Measurements from ENCODE around the gene LDLRAD4.

The LDLRAD4 gene

GRCh38 chr18:13376298-13376840 lies 157.8 kb downstream of the LDLRAD4 start:
- no peak for DNase-seq

- DNase-seq: no peak
These were observed 158.3 kb downstream of the LDLRAD4 start for GRCh38 chr18:13376841-13377351.

- DNase-seq: no peak
These were observed 158.9 kb downstream of the LDLRAD4 start for GRCh38 chr18:13377496-13377895.

GRCh38 chr18:13378150-13378549 lies 159.6 kb downstream of the LDLRAD4 start:
- no peak for DNase-seq

GRCh38 chr18:13379062-13379865 lies 160.7 kb downstream of the LDLRAD4 start:
- no peak for DNase-seq

- DNase-seq: no peak
These were observed 161.6 kb downstream of the LDLRAD4 start for GRCh38 chr18:13379930-13380690.

- no peak for DNase-seq
These were observed 162.1 kb downstream of the LDLRAD4 start for GRCh38 chr18:13380691-13381070.

GRCh38 chr18:13381331-13381730 lies 162.8 kb downstream of the LDLRAD4 start:
- DNase-seq: no peak

- no peak for DNase-seq
These were observed 163.4 kb downstream of the LDLRAD4 start for GRCh38 chr18:13381944-13382365.

GRCh38 chr18:13382366-13382953 lies 163.9 kb downstream of the LDLRAD4 start:
- no peak for DNase-seq

GRCh38 chr18:13382954-13383827 lies 164.6 kb downstream of the LDLRAD4 start:
- no peak for DNase-seq

- DNase-seq: no peak
These were observed 168.6 kb downstream of the LDLRAD4 start for GRCh38 chr18:13386891-13387801.

GRCh38 chr18:13387855-13388548 lies 169.4 kb downstream of the LDLRAD4 start:
- DNase-seq: no peak

- DNase-seq: no peak
These were observed 170.3 kb downstream of the LDLRAD4 start for GRCh38 chr18:13388586-13389490.

GRCh38 chr18:13389491-13390131 lies 171.1 kb downstream of the LDLRAD4 start:
- DNase-seq: no peak

GRCh38 chr18:13390196-13390595 lies 171.6 kb downstream of the LDLRAD4 start:
- DNase-seq: no peak

GRCh38 chr18:13390711-13391110 lies 172.2 kb downstream of the LDLRAD4 start:
- DNase-seq: no peak

- no peak for DNase-seq
These were observed 173.6 kb downstream of the LDLRAD4 start for GRCh38 chr18:13392029-13392750.
